Gastroesophageal sphincter (tissue), 4 donors: ENCODE results near the gene KCNG1. TPM values are rescaled to one million over a fixed set of nuclear protein-coding genes. Genes with fewer than 3 reads are reported as not detected.

Source experiments
- ATAC-seq: fragments of 150-250 bp; one replicate; pipeline ENCODE4 v1.9.1; 2016; ENCODE audit warnings: mild to moderate bottlenecking, moderate library complexity
- H3K27ac ChIP-seq, 4 donors: fragments of 200-600 bp; sonication (generic) in 3 of 4; 1 replicate in 3 of 4; 2 replicates in 1 of 4; pipeline ENCODE4 v1.5.1; 2016 to 2019
- H3K27me3 ChIP-seq: fragments of 200-600 bp; sonication (generic); one replicate; pipeline ENCODE4 v1.5.1; 2019
- H3K36me3 ChIP-seq, 2 donors: fragments of 200-600 bp; sonication (generic); one replicate each; pipeline ENCODE4 v1.5.1; 2019; ENCODE audit warnings: control low read depth in 1 of 2
- H3K4me1 ChIP-seq, 3 donors: fragments of 200-600 bp; sonication (generic); 1 replicate in 2 of 3; 2 replicates in 1 of 3; pipeline ENCODE4 v1.5.1; 2016 to 2019; ENCODE audit warnings: control low read depth in 2 of 3
- H3K4me3 ChIP-seq, 2 donors: fragments of 200-600 bp; sonication (generic); one replicate each; pipeline ENCODE4 v1.5.1; 2019; ENCODE audit warnings: mild to moderate bottlenecking in 1 of 2, moderate library complexity in 1 of 2
- H3K9me3 ChIP-seq, 3 donors: fragments of 200-600 bp; sonication (generic); one replicate each; pipeline ENCODE4 v1.5.1; 2017 to 2019; ENCODE audit warnings: control low read depth in 2 of 3
- EP300 ChIP-seq: sonication (generic); formaldehyde crosslinking; IDR thresholded peaks from one replicate; pipeline ENCODE4 v1.6.1; 2017; ENCODE audit warnings: antibody characterized with exemption, mild to moderate bottlenecking
- POLR2A ChIP-seq, 2 donors: fragments of 450-650 bp; IDR thresholded peaks; one replicate each; pipeline ENCODE4 v1.6.1; 2017; ENCODE audit warnings: antibody characterized with exemption in 2 of 2, mild to moderate bottlenecking in 2 of 2, moderate library complexity in 1 of 2
- POLR2AphosphoS5 ChIP-seq: sonication (generic); formaldehyde crosslinking; IDR thresholded peaks from one replicate; pipeline ENCODE4 v1.6.1; 2017; ENCODE audit warnings: antibody characterized with exemption
- WGBS, 2 donors: methylation state at CpG; one replicate each; pipeline ENCODE4 v1.1.5; 2018; ENCODE audit warnings: low coverage in 1 of 2; 5-methylcytosine and 5-hydroxymethylcytosine counted together
- total RNA-seq, 4 donors: library from RNA; depleted of rRNA; stranded (reverse); fragments of >200 nt; gene quantifications; one replicate each; pipeline ENCODE4 v1.1.0, GENCODE V29; 2016
- TF ChIP-seq, protein P1 (sequence below), 4 experiments: fragments of 200-600 bp in 2 of 4; fragments of 450-650 bp in 2 of 4; sonication (generic) in 1 of 4; IDR thresholded peaks; one replicate each; pipeline ENCODE4 v1.5.1; 2017 to 2019; ENCODE audit warnings: antibody characterized with exemption in 4 of 4, mild to moderate bottlenecking in 2 of 4, moderate library complexity in 2 of 4

Gene KCNG1
- total RNA-seq, 4 donors from 2014 or later = 0.35 to 0.46 (median 0.40) TPM; not detected in 1

GRCh38 chr20:50993876-50994275 lies 29.0 kb downstream of the KCNG1 start:
- Histone ChIP-seq H3K9me3 (no peaks in the 10 kb centered on the region), H3K27me3 (peaks cover 47% of the 10 kb centered on the region), H3K4me1 (no peaks in the 10 kb centered on the region), H3K36me3 (no peaks in the 10 kb centered on the region), H3K27ac (no peak overlapping the region), H3K4me3 (no peak overlapping the region)
- TF ChIP-seq, protein P1, sequence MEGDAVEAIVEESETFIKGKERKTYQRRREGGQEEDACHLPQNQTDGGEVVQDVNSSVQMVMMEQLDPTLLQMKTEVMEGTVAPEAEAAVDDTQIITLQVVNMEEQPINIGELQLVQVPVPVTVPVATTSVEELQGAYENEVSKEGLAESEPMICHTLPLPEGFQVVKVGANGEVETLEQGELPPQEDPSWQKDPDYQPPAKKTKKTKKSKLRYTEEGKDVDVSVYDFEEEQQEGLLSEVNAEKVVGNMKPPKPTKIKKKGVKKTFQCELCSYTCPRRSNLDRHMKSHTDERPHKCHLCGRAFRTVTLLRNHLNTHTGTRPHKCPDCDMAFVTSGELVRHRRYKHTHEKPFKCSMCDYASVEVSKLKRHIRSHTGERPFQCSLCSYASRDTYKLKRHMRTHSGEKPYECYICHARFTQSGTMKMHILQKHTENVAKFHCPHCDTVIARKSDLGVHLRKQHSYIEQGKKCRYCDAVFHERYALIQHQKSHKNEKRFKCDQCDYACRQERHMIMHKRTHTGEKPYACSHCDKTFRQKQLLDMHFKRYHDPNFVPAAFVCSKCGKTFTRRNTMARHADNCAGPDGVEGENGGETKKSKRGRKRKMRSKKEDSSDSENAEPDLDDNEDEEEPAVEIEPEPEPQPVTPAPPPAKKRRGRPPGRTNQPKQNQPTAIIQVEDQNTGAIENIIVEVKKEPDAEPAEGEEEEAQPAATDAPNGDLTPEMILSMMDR (IDR thresholded peaks at IDR 0.05) = no peak
- ATAC-seq = no peak
- WGBS, 2 donors = 83 to 94% methylated on average over 3 to 7 of the region's 9 CpGs

DNA sequence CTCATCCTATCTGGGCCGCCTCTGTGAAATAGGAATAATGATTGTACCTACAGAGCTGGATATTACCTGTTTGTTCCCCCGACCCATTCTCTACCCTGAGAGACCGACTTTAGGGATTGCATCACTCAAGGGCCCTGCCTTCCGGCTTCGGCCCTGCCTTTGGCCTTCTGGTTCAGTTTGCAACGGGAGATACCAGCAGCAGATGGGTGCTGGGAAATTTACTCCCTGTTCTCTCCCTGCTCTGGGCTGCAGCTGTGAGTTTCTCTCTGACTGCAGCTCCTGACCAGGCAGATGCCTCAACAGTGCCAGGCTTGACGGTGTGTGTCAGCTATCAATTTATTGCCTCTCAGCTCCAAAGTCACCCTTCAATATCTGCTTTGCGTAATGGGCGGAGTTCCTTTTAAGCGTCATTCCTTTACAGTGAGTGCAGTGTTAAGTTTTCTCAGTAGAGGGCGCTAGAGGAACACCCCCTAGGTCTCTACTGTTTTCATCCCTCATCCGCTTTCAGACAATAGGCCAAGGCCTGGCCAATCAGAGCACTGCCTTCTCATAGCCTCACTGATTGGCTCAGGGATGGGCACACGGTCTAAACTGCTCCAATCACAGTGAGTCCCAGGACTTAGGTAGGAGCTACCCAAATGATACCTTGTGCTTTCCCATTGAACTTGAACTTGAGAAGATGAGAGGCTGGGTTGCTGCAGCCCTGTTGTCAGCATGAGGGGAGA lies 30.0 kb downstream of the KCNG1 start:
- Histone ChIP-seq H3K36me3 (no peaks in the 10 kb centered on the region), H3K4me1 (peaks cover 0 to 1% (median 0%) of the 10 kb centered on the region in 3 donors), H3K9me3 (no peaks in the 10 kb centered on the region), H3K27me3 (peaks cover 40% of the 10 kb centered on the region), H3K27ac (no peak overlapping the region), H3K4me3 (no peak overlapping the region)
- TF ChIP-seq EP300 = no peak
- TF ChIP-seq, protein P1 (IDR thresholded peaks at IDR 0.05) = peak in 3 of 4 experiments; percentile 21 to 48 (median 28)
- no peak for ATAC-seq
- 27 to 80% methylated on average over 3 to 10 of the region's 13 CpGs for WGBS, 2 donors

GRCh38 chr20:50992336-50992732 lies 30.6 kb downstream of the KCNG1 start:
- ATAC-seq = no peak

DNA sequence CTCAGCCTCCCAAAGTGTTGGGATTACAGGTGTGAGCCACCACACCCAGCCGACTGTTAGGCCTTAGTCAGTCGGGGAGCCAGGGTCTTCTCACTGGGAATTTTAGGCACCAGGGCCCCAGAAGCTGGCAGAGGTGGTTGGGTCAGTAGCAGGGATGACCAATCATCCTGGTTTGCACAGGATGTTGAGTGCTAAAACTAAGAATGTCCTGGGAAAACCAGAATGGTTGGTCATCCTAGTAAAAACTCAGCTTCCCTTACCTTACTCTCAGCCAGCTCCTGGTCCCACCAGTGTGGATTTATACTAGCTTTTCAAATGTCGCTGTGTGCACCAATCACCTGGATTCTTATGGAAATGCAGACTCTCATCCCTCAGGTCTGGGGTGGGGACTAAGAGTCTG lies 31.8 kb downstream of the KCNG1 start:
- WGBS, 2 donors = 100% methylated on average over 1 of the region's 3 CpGs; no CpG with 5 or more reads in 1 of the 2 donors
- Histone ChIP-seq H3K27me3 (peaks cover 45% of the 10 kb centered on the region), H3K36me3 (no peaks in the 10 kb centered on the region), H3K4me3 (no peak overlapping the region), H3K4me1 (peaks cover 0 to 7% (median 0%) of the 10 kb centered on the region in 3 donors), H3K27ac (no peak overlapping the region), H3K9me3 (no peaks in the 10 kb centered on the region)
- no peak for TF ChIP-seq POLR2AphosphoS5
- TF ChIP-seq, protein P1 (IDR thresholded peaks at IDR 0.05) = no peak
- TF ChIP-seq POLR2A (IDR thresholded peaks at IDR 0.05) = no peak
- no peak for TF ChIP-seq EP300
- ATAC-seq = no peak

More at GRCh38 chr20:50992336-50992732, 30.6 kb downstream of the KCNG1 start:
- Histone ChIP-seq H3K9me3 (no peaks in the 10 kb centered on the region), H3K4me1 (peaks cover 0 to 7% (median 0%) of the 10 kb centered on the region in 3 donors), H3K27ac (no peak overlapping the region), H3K27me3 (peaks cover 40% of the 10 kb centered on the region), H3K36me3 (no peaks in the 10 kb centered on the region), H3K4me3 (no peak overlapping the region)
- 56 to 64% methylated on average over 3 of the region's 4 CpGs for WGBS, 2 donors
- no peak for TF ChIP-seq POLR2AphosphoS5
- no peak for TF ChIP-seq EP300
- TF ChIP-seq, protein P1 (IDR thresholded peaks at IDR 0.05) = no peak
- no peak for TF ChIP-seq POLR2A (IDR thresholded peaks at IDR 0.05)
